ENCODE measurements around the gene UNCX. TPM values are rescaled to one million over a fixed set of nuclear protein-coding genes. Genes with fewer than 3 reads are reported as not detected.

UNCX gene
- total and polyA plus RNA-seq, 2 experiments from 2014 or later, result not detected

GRCh38 chr7:1239803-1240516 lies 7.3 kb downstream of the UNCX start:
- H3K36me3 Mint-ChIP-seq (ENCODE audit: low read depth), result no peaks in the 10 kb centered on the region
- H3K4me3 ChIP-seq, result peak overlapping the region; percentile 47
- peaks cover 62% of the 10 kb centered on the region for H3K4me1 ChIP-seq (ENCODE audit: insufficient read depth)
- H3K27me3 ChIP-seq (ENCODE audit: insufficient read depth), result peaks cover 96% of the 10 kb centered on the region
- no peak overlapping the region for H2AFZ ChIP-seq
- peaks cover 88% of the 10 kb centered on the region for H3K27me3 Mint-ChIP-seq (ENCODE audit: insufficient read depth, low read depth, poor library complexity)
- H3K27ac ChIP-seq (ENCODE audit: low read depth), result no peak overlapping the region
- H3K4me2 ChIP-seq, result peak overlapping the region; percentile 82
- peak; percentile 12 for ATAC-seq
- H3F3A ChIP-seq (replicated peaks; ENCODE audit: low read depth), result peaks cover 23% of the 10 kb centered on the region
- peaks cover 36% of the 10 kb centered on the region for H3K4me1 Mint-ChIP-seq
- no peaks in the 10 kb centered on the region for H3K9me2 ChIP-seq (ENCODE audit: insufficient read depth)
- H3K4me3 Mint-ChIP-seq, result peak overlapping the region; percentile 56; the same call in 1 of the 3 replicates
- peaks cover 26% of the 10 kb centered on the region; the same call in 1 of the 2 replicates for H4K20me1 ChIP-seq (replicated peaks; ENCODE audit: insufficient read depth)
- H3K36me3 ChIP-seq (ENCODE audit: insufficient read depth), result no peaks in the 10 kb centered on the region
- H3K9me3 Mint-ChIP-seq, result peaks cover 2% of the 10 kb centered on the region; the same call in 2 of the 3 replicates
- H3K79me2 ChIP-seq (replicated peaks; ENCODE audit: insufficient read depth), result no peaks in the 10 kb centered on the region
- peak; percentile 55 for DNase-seq (ENCODE audit: low spot score)
- no peak overlapping the region for H3K27ac Mint-ChIP-seq
- TF ChIP-seq EZH2 (IDR thresholded peaks at IDR 0.05; ENCODE audit: low read depth, unreplicated experiment), result peak; percentile 27
- no peak for TF ChIP-seq NANOG (IDR thresholded peaks at IDR 0.05; ENCODE audit: borderline replicate concordance)
- TF ChIP-seq EZH2phosphoT487 (IDR thresholded peaks at IDR 0.05; ENCODE audit: unreplicated experiment), result peak; percentile 81

GRCh38 chr7:1240517-1241257 lies 8.0 kb downstream of the UNCX start:
- peak; percentile 19 for ATAC-seq
- H3K4me1 Mint-ChIP-seq, result peaks cover 37% of the 10 kb centered on the region
- no peak overlapping the region for H3K27ac Mint-ChIP-seq
- H2AFZ ChIP-seq, result no peak overlapping the region
- H3K4me3 ChIP-seq, result peak overlapping the region; percentile 47
- peaks cover 27% of the 10 kb centered on the region for H3F3A ChIP-seq (replicated peaks; ENCODE audit: low read depth)
- peaks cover 88% of the 10 kb centered on the region for H3K27me3 Mint-ChIP-seq (ENCODE audit: insufficient read depth, low read depth, poor library complexity)
- H3K9me2 ChIP-seq (ENCODE audit: insufficient read depth), result no peaks in the 10 kb centered on the region
- peaks cover 96% of the 10 kb centered on the region for H3K27me3 ChIP-seq (ENCODE audit: insufficient read depth)
- no peak for TF ChIP-seq CTCF (conservative IDR thresholded peaks at IDR 0.05; ENCODE audit: low read depth in 2 of 2)
- peak; percentile 46 for TF ChIP-seq EZH2phosphoT487 (IDR thresholded peaks at IDR 0.05; ENCODE audit: unreplicated experiment)
- TF ChIP-seq EZH2 (IDR thresholded peaks at IDR 0.05; ENCODE audit: low read depth, unreplicated experiment), result peak; percentile 90
- no peak for TF ChIP-seq ETS1 (IDR thresholded peaks at IDR 0.05)
- no peak for TF ChIP-seq ZNF331 (CRISPR knock-in tag; IDR thresholded peaks at IDR 0.05; ENCODE audit: low read depth)
- no peak for TF ChIP-seq CREB1 (CRISPR knock-in tag; IDR thresholded peaks at IDR 0.05; ENCODE audit: low read depth)
- TF ChIP-seq NANOG (IDR thresholded peaks at IDR 0.05; ENCODE audit: borderline replicate concordance), result no peak
- H3K79me2 ChIP-seq (replicated peaks; ENCODE audit: insufficient read depth), result no peaks in the 10 kb centered on the region
- no peaks in the 10 kb centered on the region for H3K36me3 ChIP-seq (ENCODE audit: insufficient read depth)
- H3K27ac ChIP-seq (ENCODE audit: low read depth), result no peak overlapping the region
- H3K36me3 Mint-ChIP-seq (ENCODE audit: low read depth), result no peaks in the 10 kb centered on the region
- H3K9me3 Mint-ChIP-seq, result peaks cover 2% of the 10 kb centered on the region; the same call in 2 of the 3 replicates
- H3K4me1 ChIP-seq (ENCODE audit: insufficient read depth), result peaks cover 65% of the 10 kb centered on the region
- peak overlapping the region; percentile 56 for H3K4me3 Mint-ChIP-seq
- H4K20me1 ChIP-seq (replicated peaks; ENCODE audit: insufficient read depth), result peaks cover 26% of the 10 kb centered on the region; the same call in 1 of the 2 replicates
- H3K4me2 ChIP-seq, result peak overlapping the region; percentile 82
- DNase-seq (ENCODE audit: low spot score), result peak; percentile 79
